OCI-LY1 (cell line): ENCODE measurements around the gene ACE.

Source experiments
- H2AFZ ChIP-seq: fragments of 200-600 bp; sonication (generic), shearing (Covaris generic); 2 replicates; pipeline ENCODE4 v1.6.0; 2014; ENCODE audit warnings: antibody characterized with exemption, mild to moderate bottlenecking, low read length
- H3F3A ChIP-seq: fragments of 200-600 bp; sonication (generic), shearing (Covaris generic); 2 replicates; pipeline ENCODE4 v1.6.0; 2014; ENCODE audit warnings: mild to moderate bottlenecking, antibody characterized with exemption, low read length, moderate library complexity; ENCODE audit not compliant: insufficient read depth
- H3K27ac ChIP-seq: fragments of 200-600 bp; sonication (generic); 2 replicates; pipeline ENCODE4 v1.5.1; 2014; ENCODE audit warnings: low read length, mixed run types, mild to moderate bottlenecking, low read depth; ENCODE audit not compliant: poor library complexity, severe bottlenecking
- H3K27me3 ChIP-seq: fragments of 200-600 bp; sonication (generic); 2 replicates; pipeline ENCODE4 v1.6.0; 2014; ENCODE audit warnings: antibody characterized with exemption, mild to moderate bottlenecking, low read length, moderate library complexity; ENCODE audit not compliant: insufficient read depth
- H3K36me3 ChIP-seq: fragments of 200-600 bp; sonication (generic); 2 replicates; pipeline ENCODE4 v1.6.1; 2014; ENCODE audit warnings: mild to moderate bottlenecking, antibody characterized with exemption, low read length, moderate library complexity, mixed read lengths; ENCODE audit not compliant: insufficient read depth
- H3K4me1 ChIP-seq: fragments of 200-600 bp; sonication (generic); 2 replicates; pipeline ENCODE4 v1.5.1; 2014; ENCODE audit warnings: mild to moderate bottlenecking, low read length, moderate library complexity; ENCODE audit not compliant: insufficient read depth, severe bottlenecking
- H3K4me2 ChIP-seq: fragments of 200-600 bp; sonication (generic), shearing (Covaris generic); 2 replicates; pipeline ENCODE4 v1.6.1; 2014; ENCODE audit warnings: low read length
- H3K4me3 ChIP-seq: fragments of 200-600 bp; sonication (generic); 2 replicates; pipeline ENCODE4 v1.5.1; 2014; ENCODE audit warnings: low read length, low read depth, mild to moderate bottlenecking, mixed read lengths; ENCODE audit not compliant: poor library complexity, severe bottlenecking
- H3K79me2 ChIP-seq: fragments of 200-600 bp; shearing (Covaris generic); 2 replicates; pipeline ENCODE4 v1.6.1; 2016; ENCODE audit warnings: mixed run types, low read length, mixed read lengths; ENCODE audit not compliant: insufficient read depth
- H3K9ac ChIP-seq: fragments of 200-600 bp; sonication (generic), shearing (Covaris generic); 2 replicates; pipeline ENCODE4 v1.6.1; 2014; ENCODE audit warnings: mild to moderate bottlenecking, low read length, mixed read lengths
- H3K9me2 ChIP-seq: fragments of 200-600 bp; sonication (generic), shearing (Covaris generic); 2 replicates; pipeline ENCODE4 v1.6.1; 2014; ENCODE audit warnings: low read depth, mild to moderate bottlenecking, low read length, mixed read lengths
- H3K9me3 ChIP-seq: fragments of 200-600 bp; shearing (Covaris generic); 2 replicates; pipeline ENCODE4 v1.6.1; 2014; ENCODE audit warnings: low read length, mixed read lengths
- H4K20me1 ChIP-seq: fragments of 200-600 bp; sonication (generic), shearing (Covaris generic); 2 replicates; pipeline ENCODE4 v1.6.0; 2016; ENCODE audit warnings: mild to moderate bottlenecking, low read length; ENCODE audit not compliant: insufficient read depth
- EZH2 ChIP-seq: fragments of 200-600 bp; sonication (generic), shearing (Covaris generic); IDR thresholded peaks from 2 replicates; pipeline ENCODE4 v1.8.0; 2017; ENCODE audit warnings: borderline replicate concordance, mixed run types, mild to moderate bottlenecking, antibody characterized with exemption, low read length, moderate library complexity, mixed read lengths
- TF ChIP-seq, protein P1 (sequence below): fragments of 200-600 bp; sonication (generic), shearing (Covaris generic); IDR thresholded peaks from 2 replicates; pipeline ENCODE4 v1.5.1; 2017; ENCODE audit warnings: mild to moderate bottlenecking, antibody characterized with exemption, low read length, moderate library complexity, mixed read lengths

The ACE gene

DNA sequence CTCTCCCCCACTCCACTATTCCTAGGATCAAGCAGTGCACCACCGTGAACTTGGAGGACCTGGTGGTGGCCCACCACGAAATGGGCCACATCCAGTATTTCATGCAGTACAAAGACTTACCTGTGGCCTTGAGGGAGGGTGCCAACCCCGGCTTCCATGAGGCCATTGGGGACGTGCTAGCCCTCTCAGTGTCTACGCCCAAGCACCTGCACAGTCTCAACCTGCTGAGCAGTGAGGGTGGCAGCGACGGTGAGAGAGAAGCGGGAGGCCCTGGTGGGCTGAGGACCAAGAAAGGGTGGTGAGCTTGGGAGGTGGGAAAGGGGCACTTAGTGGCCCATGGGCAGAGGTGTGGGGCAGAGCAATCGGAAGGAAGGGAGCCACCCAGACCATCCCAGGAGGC is 16.6 kb downstream of the ACE start:
- Histone ChIP-seq H3K9me3 (no peaks in the 10 kb centered on the region), H3K36me3 (no peaks in the 10 kb centered on the region), H2AFZ (no peak overlapping the region), H3K79me2 (no peaks in the 10 kb centered on the region), H3K9ac (no peak overlapping the region), H3K27me3 (no peaks in the 10 kb centered on the region; the same call in 1 of the 2 replicates), H4K20me1 (no peaks in the 10 kb centered on the region), H3F3A (no peaks in the 10 kb centered on the region), H3K27ac (no peak overlapping the region), H3K4me1 (no peaks in the 10 kb centered on the region), H3K4me3 (no peak overlapping the region), H3K4me2 (no peak overlapping the region), H3K9me2 (no peaks in the 10 kb centered on the region)
- TF ChIP-seq EZH2: no peak
- TF ChIP-seq, protein P1, sequence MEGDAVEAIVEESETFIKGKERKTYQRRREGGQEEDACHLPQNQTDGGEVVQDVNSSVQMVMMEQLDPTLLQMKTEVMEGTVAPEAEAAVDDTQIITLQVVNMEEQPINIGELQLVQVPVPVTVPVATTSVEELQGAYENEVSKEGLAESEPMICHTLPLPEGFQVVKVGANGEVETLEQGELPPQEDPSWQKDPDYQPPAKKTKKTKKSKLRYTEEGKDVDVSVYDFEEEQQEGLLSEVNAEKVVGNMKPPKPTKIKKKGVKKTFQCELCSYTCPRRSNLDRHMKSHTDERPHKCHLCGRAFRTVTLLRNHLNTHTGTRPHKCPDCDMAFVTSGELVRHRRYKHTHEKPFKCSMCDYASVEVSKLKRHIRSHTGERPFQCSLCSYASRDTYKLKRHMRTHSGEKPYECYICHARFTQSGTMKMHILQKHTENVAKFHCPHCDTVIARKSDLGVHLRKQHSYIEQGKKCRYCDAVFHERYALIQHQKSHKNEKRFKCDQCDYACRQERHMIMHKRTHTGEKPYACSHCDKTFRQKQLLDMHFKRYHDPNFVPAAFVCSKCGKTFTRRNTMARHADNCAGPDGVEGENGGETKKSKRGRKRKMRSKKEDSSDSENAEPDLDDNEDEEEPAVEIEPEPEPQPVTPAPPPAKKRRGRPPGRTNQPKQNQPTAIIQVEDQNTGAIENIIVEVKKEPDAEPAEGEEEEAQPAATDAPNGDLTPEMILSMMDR: no peak

DNA sequence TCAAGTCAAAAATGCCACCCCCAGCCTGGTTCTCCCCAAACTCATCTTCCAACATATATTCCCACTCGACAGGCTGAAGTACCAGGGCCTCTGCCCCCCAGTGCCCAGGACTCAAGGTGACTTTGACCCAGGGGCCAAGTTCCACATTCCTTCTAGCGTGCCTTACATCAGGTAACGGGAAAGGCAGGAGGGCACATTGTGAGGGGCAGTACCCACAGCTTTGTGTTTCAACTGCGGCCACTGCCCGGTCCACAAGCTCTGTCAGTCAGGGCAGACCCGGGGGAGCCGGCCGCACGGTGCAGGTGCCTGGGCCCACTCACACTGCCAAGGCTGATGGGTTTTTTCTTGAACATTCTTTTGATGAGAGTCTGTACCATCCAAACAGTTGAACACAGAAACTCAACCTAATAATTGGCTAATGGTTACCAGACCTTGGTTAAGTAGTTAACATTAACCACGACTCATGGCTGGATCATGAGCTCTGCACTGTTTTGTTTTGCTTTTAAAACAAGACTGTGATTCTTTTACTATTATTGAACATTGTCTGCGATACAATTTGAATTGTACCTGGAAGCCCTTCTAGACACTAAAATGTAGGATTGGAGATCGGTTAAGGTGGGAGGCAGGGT is 17.6 kb downstream of the ACE start:
- Histone ChIP-seq H3K4me1 (no peaks in the 10 kb centered on the region), H4K20me1 (no peaks in the 10 kb centered on the region), H3K36me3 (no peaks in the 10 kb centered on the region), H3K4me3 (no peak overlapping the region), H2AFZ (no peak overlapping the region), H3K27ac (no peak overlapping the region), H3K27me3 (no peaks in the 10 kb centered on the region), H3K9ac (no peak overlapping the region), H3K9me3 (no peaks in the 10 kb centered on the region), H3K4me2 (no peak overlapping the region), H3F3A (no peaks in the 10 kb centered on the region), H3K79me2 (no peaks in the 10 kb centered on the region), H3K9me2 (no peaks in the 10 kb centered on the region)
- no peak for TF ChIP-seq EZH2
- TF ChIP-seq, protein P1: no peak

DNA sequence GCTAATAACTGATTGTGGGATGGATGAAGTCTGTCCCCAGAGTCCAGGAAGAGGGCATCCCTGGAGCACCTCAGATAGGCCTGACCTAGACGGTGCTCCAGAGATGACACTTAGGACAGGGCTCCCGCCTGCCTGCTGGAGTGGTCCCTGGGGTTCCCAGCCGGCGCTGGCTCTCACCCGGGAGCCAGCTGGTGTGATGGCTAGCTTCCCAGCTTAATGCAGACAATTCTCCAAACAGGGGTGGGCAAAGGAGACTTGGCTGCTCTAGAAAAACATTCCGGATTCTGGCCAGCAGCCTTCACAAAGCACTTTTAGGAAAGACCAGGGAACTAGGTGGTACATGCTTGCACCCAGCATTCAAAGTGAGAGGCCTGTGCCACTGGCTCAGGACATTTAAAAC is 18.6 kb downstream of the ACE start:
- TF ChIP-seq, protein P1: no peak
- TF ChIP-seq EZH2: no peak
- Histone ChIP-seq H3K36me3 (no peaks in the 10 kb centered on the region), H3K4me1 (no peaks in the 10 kb centered on the region), H2AFZ (no peak overlapping the region), H3K9ac (no peak overlapping the region), H3K27ac (no peak overlapping the region), H3K27me3 (no peaks in the 10 kb centered on the region), H3K4me2 (no peak overlapping the region), H3K79me2 (no peaks in the 10 kb centered on the region), H3K9me3 (no peaks in the 10 kb centered on the region), H3K4me3 (no peak overlapping the region), H4K20me1 (no peaks in the 10 kb centered on the region), H3K9me2 (no peaks in the 10 kb centered on the region), H3F3A (no peaks in the 10 kb centered on the region)
